ENCODE results near the gene MC1R. TPM values are rescaled to one million over a fixed set of nuclear protein-coding genes. Genes with fewer than 3 reads are reported as not detected.

The MC1R gene
- total and polyA plus RNA-seq, 2 of the 4 experiments (the other 2 are of a cell fraction): 3.8 to 9.5 TPM

GRCh38 chr16:89895482-89896250, 23.0 kb upstream of the MC1R start:
- dilution Hi-C loops (cut with HindIII; ENCODE audit: low sequenced_read_pairs, unreplicated experiment): no loop called here
- Histone ChIP-seq H3K9me1 (ENCODE audit: insufficient read depth, low read length) (peaks cover 4% of the 10 kb centered on the region), H3K23ac (ENCODE audit: low read depth, low read length) (no peak overlapping the region), H2BK20ac (ENCODE audit: low read depth, low read length) (no peak overlapping the region), H2AFZ (replicated peaks; ENCODE audit: low read length, poor library complexity) (peak overlapping the region; percentile 63), H3K56ac (ENCODE audit: extremely low read depth, insufficient read depth, low read length) (no peak overlapping the region), H3K9ac (ENCODE audit: low read depth, low read length) (no peak overlapping the region), H3K4ac (ENCODE audit: low read depth, low read length) (no peak overlapping the region), H2BK15ac (ENCODE audit: low read depth, low read length) (no peak overlapping the region), H2AK9ac (replicated peaks; ENCODE audit: low read depth, low read length, poor library complexity) (no peak overlapping the region), H2AK5ac (ENCODE audit: low read depth, low read length) (no peak overlapping the region), H3K36me3 (ENCODE audit: control insufficient read depth, insufficient read depth, low read length) (peaks cover 74% of the 10 kb centered on the region), H3K9me3 (ENCODE audit: control insufficient read depth, insufficient read depth, low read length) (no peaks in the 10 kb centered on the region), H3K4me3 (ENCODE audit: insufficient read depth, low read depth, low read length) (no peak overlapping the region), H3K14ac (replicated peaks; ENCODE audit: low read depth, low read length) (no peak overlapping the region), H2BK5ac (ENCODE audit: low read depth, low read length, poor library complexity, severe bottlenecking) (no peak overlapping the region), H3K79me1 (ENCODE audit: low read depth in 1 of 2, low read length in 2 of 2) (peaks cover 8 to 59% of the 10 kb centered on the region in 2 experiments), H3K4me1 (ENCODE audit: control insufficient read depth, insufficient read depth, low read length) (no peaks in the 10 kb centered on the region), H3K18ac (ENCODE audit: low read depth, low read length) (no peak overlapping the region), H2BK120ac (ENCODE audit: low read depth, low read length) (no peak overlapping the region), H3K27ac (ENCODE audit: insufficient read depth, low read length) (no peak overlapping the region), H4K8ac (ENCODE audit: low read depth in 2 of 2, low read length in 2 of 2) (no peak overlapping the region), H4K20me1 (ENCODE audit: insufficient read depth, low read length) (peaks cover 43% of the 10 kb centered on the region), H3K27me3 (ENCODE audit: control insufficient read depth, insufficient read depth, low read length) (no peaks in the 10 kb centered on the region), H3K4me2 (ENCODE audit: low read depth, low read length) (no peak overlapping the region), H4K5ac (ENCODE audit: low read depth, low read length) (no peak overlapping the region), H4K91ac (ENCODE audit: insufficient read depth, low read depth, low read length) (no peak overlapping the region)
- in situ Hi-C loops (cut with MboI; ENCODE audit: low sequenced_read_pairs): no loop called here
- WGBS, 2 experiments (ENCODE audit: extremely low coverage in 2 of 2, insufficient read length in 1 of 2): 97% methylated on average over 14 of the region's 26 CpGs; no CpG with 5 or more reads in 1 of the 2 experiments
- intact Hi-C loops (cut with micrococcal nuclease): no loop called here
- ChIA-PET CTCF (no interaction called here), POLR2A (ENCODE audit: unreplicated experiment) (no interaction called here)
- BruUV-seq (replicated peaks): no TSS peak
- ATAC-seq (ENCODE audit: low read depth) (no peak), DNase-seq (no peak)
- TF ChIP-seq ELK1 (IDR thresholded peaks at IDR 0.05; ENCODE audit: borderline replicate concordance, low read depth, low read length) (no peak), FOS (IDR thresholded peaks at IDR 0.05; ENCODE audit: low read depth, low read length) (no peak), NFE2L2 (IDR thresholded peaks at IDR 0.05; ENCODE audit: low read depth, low read length) (no peak), MAZ (IDR thresholded peaks at IDR 0.05; ENCODE audit: borderline replicate concordance, low read depth, low read length) (no peak), CHD1 (IDR thresholded peaks at IDR 0.05; ENCODE audit: low read depth, low read length) (no peak)

Data from IMR-90 (cell line).